Stimulated activated naive CD8-positive, alpha-beta T cell treated with anti-CD3 and anti-CD28 coated beads, Interleukin-15, amount 100 ng/mL, for 72 hours (primary cell): ENCODE data around the gene CDC42BPB.

ENCODE experiments used
- ATAC-seq: fragments of 150-1000 bp; cut with Tn5 transposase; 2 replicates; pipeline ENCODE4 v1.10.0; 2021; ENCODE audit warnings: mild to moderate bottlenecking, moderate library complexity
- DNase-seq, 2 donors: peaks; one replicate each; pipeline ENCODE4 v3.0.0; 2021 to 2022
- H3K27ac Mint-ChIP-seq, 2 donors: one replicate each; pipeline ENCODE4 v1.8.0; 2022; ENCODE audit warnings: mild to moderate bottlenecking in 2 of 2, mixed read lengths in 2 of 2, moderate library complexity in 2 of 2
- H3K27me3 Mint-ChIP-seq: one replicate; pipeline ENCODE4 v1.8.0; 2022; ENCODE audit warnings: mixed read lengths
- H3K4me1 Mint-ChIP-seq: one replicate; pipeline ENCODE4 v1.8.0; 2022; ENCODE audit warnings: mild to moderate bottlenecking, mixed read lengths
- H3K4me3 Mint-ChIP-seq, 2 donors: one replicate each; pipeline ENCODE4 v1.8.0; 2022; ENCODE audit warnings: mild to moderate bottlenecking in 2 of 2, mixed read lengths in 2 of 2, moderate library complexity in 1 of 2
- H3K9me3 Mint-ChIP-seq, 2 donors: one replicate each; pipeline ENCODE4 v1.8.0; 2022; ENCODE audit warnings: mixed read lengths in 2 of 2

The CDC42BPB gene

GRCh38 chr14:103006106-103006505 is 51.2 kb downstream of the CDC42BPB start:
- DNase-seq, result no peak
- ATAC-seq, result no peak
- Mint-ChIP-seq H3K9me3 (no peaks in the 10 kb centered on the region), H3K27ac (no peak overlapping the region), H3K4me1 (no peaks in the 10 kb centered on the region), H3K27me3 (no peaks in the 10 kb centered on the region), H3K4me3 (no peak overlapping the region)

GRCh38 chr14:103003850-103004249 is 53.5 kb downstream of the CDC42BPB start:
- H3K4me1 Mint-ChIP-seq, result no peaks in the 10 kb centered on the region
- H3K27ac Mint-ChIP-seq, result peak overlapping the region in 1 of 2 donors; percentile 90
- H3K4me3 Mint-ChIP-seq, result no peak overlapping the region
- ATAC-seq (no peak), DNase-seq (no peak)
- no peaks in the 10 kb centered on the region for H3K9me3 Mint-ChIP-seq
- no peaks in the 10 kb centered on the region for H3K27me3 Mint-ChIP-seq

- DNase-seq, result no peak
- no peaks in the 10 kb centered on the region for H3K27me3 Mint-ChIP-seq
- no peaks in the 10 kb centered on the region for H3K9me3 Mint-ChIP-seq
- ATAC-seq, result no peak
- H3K27ac Mint-ChIP-seq, result no peak overlapping the region
- H3K4me1 Mint-ChIP-seq, result no peaks in the 10 kb centered on the region
- H3K4me3 Mint-ChIP-seq, result no peak overlapping the region
These were observed 54.1 kb downstream of the CDC42BPB start for GRCh38 chr14:103003351-103003615.

GRCh38 chr14:103002578-103003350 is 54.6 kb downstream of the CDC42BPB start:
- DNase-seq (no peak), ATAC-seq (no peak)
- Mint-ChIP-seq H3K27me3 (no peaks in the 10 kb centered on the region), H3K4me1 (no peaks in the 10 kb centered on the region), H3K27ac (no peak overlapping the region), H3K9me3 (no peaks in the 10 kb centered on the region), H3K4me3 (no peak overlapping the region)

GRCh38 chr14:103001651-103002396 is 55.5 kb downstream of the CDC42BPB start:
- Mint-ChIP-seq H3K9me3 (no peaks in the 10 kb centered on the region), H3K4me1 (no peaks in the 10 kb centered on the region), H3K27ac (no peak overlapping the region), H3K27me3 (no peaks in the 10 kb centered on the region), H3K4me3 (no peak overlapping the region)
- no peak for DNase-seq
- no peak for ATAC-seq

GRCh38 chr14:103001226-103001625 is 56.1 kb downstream of the CDC42BPB start:
- no peak overlapping the region for H3K4me3 Mint-ChIP-seq
- DNase-seq (no peak), ATAC-seq (no peak)
- H3K9me3 Mint-ChIP-seq, result no peaks in the 10 kb centered on the region
- H3K4me1 Mint-ChIP-seq, result no peaks in the 10 kb centered on the region
- H3K27me3 Mint-ChIP-seq, result no peaks in the 10 kb centered on the region
- H3K27ac Mint-ChIP-seq, result no peak overlapping the region

- DNase-seq (no peak), ATAC-seq (no peak)
- no peaks in the 10 kb centered on the region for H3K27me3 Mint-ChIP-seq
- H3K4me1 Mint-ChIP-seq, result no peaks in the 10 kb centered on the region
- no peaks in the 10 kb centered on the region for H3K9me3 Mint-ChIP-seq
- peak overlapping the region in 1 of 2 donors; percentile 19 for H3K27ac Mint-ChIP-seq
- no peak overlapping the region for H3K4me3 Mint-ChIP-seq
These were observed 56.9 kb downstream of the CDC42BPB start for GRCh38 chr14:103000291-103000921.

GRCh38 chr14:102999227-102999895 is 58.0 kb downstream of the CDC42BPB start:
- no peaks in the 10 kb centered on the region for H3K27me3 Mint-ChIP-seq
- ATAC-seq, result no peak

GRCh38 chr14:102998393-102998792 is 59.0 kb downstream of the CDC42BPB start:
- H3K4me1 Mint-ChIP-seq, result no peaks in the 10 kb centered on the region
- no peak for DNase-seq
- H3K9me3 Mint-ChIP-seq, result no peaks in the 10 kb centered on the region
- H3K4me3 Mint-ChIP-seq, result no peak overlapping the region
- H3K27ac Mint-ChIP-seq, result no peak overlapping the region
- no peaks in the 10 kb centered on the region for H3K27me3 Mint-ChIP-seq
- no peak for ATAC-seq

More at GRCh38 chr14:102999227-102999895, 58.0 kb downstream of the CDC42BPB start:
- Mint-ChIP-seq H3K4me1 (no peaks in the 10 kb centered on the region), H3K27ac (peak overlapping the region in 1 of 2 donors; percentile 22), H3K9me3 (no peaks in the 10 kb centered on the region), H3K4me3 (no peak overlapping the region)
- no peak for DNase-seq

GRCh38 chr14:102996941-102997340 is 60.4 kb downstream of the CDC42BPB start:
- DNase-seq, result no peak
- Mint-ChIP-seq H3K4me1 (no peaks in the 10 kb centered on the region), H3K27ac (no peak overlapping the region), H3K4me3 (no peak overlapping the region), H3K27me3 (no peaks in the 10 kb centered on the region), H3K9me3 (no peaks in the 10 kb centered on the region)
- no peak for ATAC-seq

- ATAC-seq, result no peak
- H3K4me3 Mint-ChIP-seq, result no peak overlapping the region
- no peaks in the 10 kb centered on the region for H3K4me1 Mint-ChIP-seq
- peak overlapping the region in 1 of 2 donors; percentile 3 for H3K27ac Mint-ChIP-seq
- H3K9me3 Mint-ChIP-seq, result peaks cover 0 to 5% of the 10 kb centered on the region in 2 donors
- no peaks in the 10 kb centered on the region for H3K27me3 Mint-ChIP-seq
- DNase-seq, result no peak
These were observed 62.7 kb downstream of the CDC42BPB start for GRCh38 chr14:102994689-102995088.

GRCh38 chr14:102993523-102993922 is 63.8 kb downstream of the CDC42BPB start:
- H3K27me3 Mint-ChIP-seq, result no peaks in the 10 kb centered on the region
- DNase-seq (no peak), ATAC-seq (no peak)
- no peaks in the 10 kb centered on the region for H3K4me1 Mint-ChIP-seq
- H3K9me3 Mint-ChIP-seq, result peaks cover under 1 to 7% of the 10 kb centered on the region in 2 donors
- no peak overlapping the region for H3K27ac Mint-ChIP-seq
- no peak overlapping the region for H3K4me3 Mint-ChIP-seq

GRCh38 chr14:102991376-102991775 is 66.0 kb downstream of the CDC42BPB start:
- DNase-seq, result no peak
- Mint-ChIP-seq H3K27ac (no peak overlapping the region), H3K4me1 (no peaks in the 10 kb centered on the region), H3K4me3 (no peak overlapping the region), H3K27me3 (no peaks in the 10 kb centered on the region), H3K9me3 (peaks cover 14 to 29% of the 10 kb centered on the region in 2 donors)
- ATAC-seq, result no peak

GRCh38 chr14:102988054-102988453 is 69.3 kb downstream of the CDC42BPB start:
- no peaks in the 10 kb centered on the region for H3K27me3 Mint-ChIP-seq
- ATAC-seq (no peak), DNase-seq (no peak)
- H3K9me3 Mint-ChIP-seq, result peaks cover 14 to 29% of the 10 kb centered on the region in 2 donors
- H3K4me1 Mint-ChIP-seq, result no peaks in the 10 kb centered on the region
- no peak overlapping the region for H3K27ac Mint-ChIP-seq
- H3K4me3 Mint-ChIP-seq, result no peak overlapping the region

- H3K9me3 Mint-ChIP-seq, result peaks cover 14 to 29% of the 10 kb centered on the region in 2 donors
- ATAC-seq (no peak), DNase-seq (no peak)
- H3K27ac Mint-ChIP-seq, result no peak overlapping the region
- H3K4me1 Mint-ChIP-seq, result no peaks in the 10 kb centered on the region
- no peak overlapping the region for H3K4me3 Mint-ChIP-seq
- H3K27me3 Mint-ChIP-seq, result no peaks in the 10 kb centered on the region
These were observed 70.4 kb downstream of the CDC42BPB start for GRCh38 chr14:102986810-102987579.
